Mesodermal cell (in vitro differentiated cells): ENCODE measurements around the gene CACNA2D2.

Experiments
- H3K27ac ChIP-seq: 2 replicates; pipeline ENCODE4 v1.7.0; 2013; ENCODE audit warnings: mild to moderate bottlenecking, low read depth, low read length, moderate library complexity; ENCODE audit not compliant: severe bottlenecking
- H3K36me3 ChIP-seq: 2 replicates; pipeline ENCODE4 v1.7.1; 2013; ENCODE audit warnings: mild to moderate bottlenecking, low read length, moderate library complexity; ENCODE audit not compliant: control insufficient read depth, insufficient read depth
- H3K4me1 ChIP-seq: one replicate; pipeline ENCODE4 v1.7.1; 2013; ENCODE audit warnings: mild to moderate bottlenecking, low read length; ENCODE audit not compliant: insufficient read depth, control insufficient read depth, poor library complexity, severe bottlenecking
- H3K4me3 ChIP-seq: 2 replicates; pipeline ENCODE4 v1.7.0; 2013; ENCODE audit warnings: low read length, control low read depth, mild to moderate bottlenecking; ENCODE audit not compliant: insufficient read depth, poor library complexity, severe bottlenecking; ENCODE audit errors: extremely low read depth
- H3K9me3 ChIP-seq: 2 replicates; pipeline ENCODE4 v1.7.1; 2013; ENCODE audit warnings: mild to moderate bottlenecking, low read length, moderate library complexity; ENCODE audit not compliant: control insufficient read depth
- WGBS, 2 experiments: methylation state at CpG; one replicate each; pipeline ENCODE4 v1.1.5; 2013; ENCODE audit warnings: missing lambda C conversion rate in 2 of 2; ENCODE audit not compliant: insufficient coverage in 2 of 2; 5-methylcytosine and 5-hydroxymethylcytosine counted together

Gene CACNA2D2

DNA sequence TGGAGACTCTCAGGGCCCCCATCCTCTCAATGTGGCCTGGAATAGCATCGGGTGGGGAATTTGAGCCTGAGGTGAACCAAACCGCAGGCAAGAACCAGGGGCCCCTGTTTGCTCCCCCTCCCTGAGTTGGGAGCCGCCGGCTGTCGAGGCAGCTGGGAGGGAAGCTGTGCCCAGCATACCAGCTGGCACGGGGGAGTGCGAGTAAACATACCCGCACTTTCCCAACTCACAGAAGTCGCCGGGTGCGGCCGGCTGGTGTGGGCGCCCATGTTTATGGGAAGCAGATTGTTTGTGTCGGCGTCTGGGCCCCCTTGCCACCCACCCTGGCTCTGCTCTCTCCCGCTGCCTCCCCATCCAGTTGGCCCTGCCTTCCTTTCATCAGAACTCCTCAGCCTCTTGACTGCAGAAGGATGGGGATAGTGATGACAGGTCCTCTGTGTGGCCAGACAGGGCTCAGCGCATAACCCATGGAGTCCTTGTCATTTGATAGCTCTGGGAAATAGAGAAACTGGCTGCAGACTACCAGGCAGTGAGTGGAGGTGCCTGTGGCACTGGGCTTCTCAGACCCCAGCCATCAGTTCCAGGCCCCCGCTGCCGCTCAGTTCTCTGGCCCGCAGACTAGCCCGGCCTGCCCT, 60.4 kb downstream of the CACNA2D2 start:
- Histone ChIP-seq H3K36me3 (no peaks in the 10 kb centered on the region), H3K4me1 (peaks cover 5% of the 10 kb centered on the region), H3K9me3 (no peaks in the 10 kb centered on the region), H3K27ac (no peak overlapping the region), H3K4me3 (no peak overlapping the region)
- WGBS, 2 experiments: 94 to 96% methylated on average over 13 to 20 of the region's 21 CpGs

DNA sequence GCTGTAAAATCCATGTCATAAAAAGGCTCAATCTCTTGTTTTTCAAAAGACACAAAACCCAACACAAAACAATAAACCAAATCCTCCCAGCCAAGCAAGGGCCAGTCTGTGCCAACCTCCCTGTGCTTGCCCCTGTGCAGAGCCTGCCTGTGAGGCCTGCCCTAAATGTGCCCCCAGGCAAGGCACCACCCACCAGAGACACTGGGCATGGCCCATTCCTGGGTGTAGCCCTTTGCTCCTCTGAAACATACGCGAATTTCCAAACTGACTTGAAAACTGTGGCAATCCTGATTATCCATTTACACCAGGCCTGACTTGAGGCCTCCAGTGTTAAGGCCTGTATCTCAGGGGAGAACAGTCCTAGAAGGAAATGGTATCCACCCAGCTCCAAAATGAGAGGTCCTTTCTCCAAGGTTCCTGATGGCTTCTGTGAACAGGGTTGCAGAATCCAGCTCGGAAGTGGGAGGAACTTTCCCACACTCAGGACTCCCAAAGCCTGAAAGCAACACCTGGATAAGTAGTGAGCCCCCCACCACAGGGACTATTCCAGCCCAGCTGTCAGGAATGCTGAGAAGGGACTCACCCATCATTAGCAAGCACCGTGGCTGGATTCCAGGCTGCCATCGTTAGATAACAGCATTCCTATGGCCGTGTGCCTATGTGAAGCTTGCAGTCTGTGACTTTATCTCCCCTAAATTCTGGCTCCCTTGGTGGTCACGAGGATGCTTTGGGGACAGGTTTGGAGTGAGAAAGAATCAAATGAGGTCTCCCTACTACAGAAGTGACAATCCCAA, 61.8 kb downstream of the CACNA2D2 start:
- Histone ChIP-seq H3K36me3 (no peaks in the 10 kb centered on the region), H3K9me3 (no peaks in the 10 kb centered on the region), H3K4me1 (peaks cover 5% of the 10 kb centered on the region), H3K27ac (no peak overlapping the region), H3K4me3 (no peak overlapping the region)
- WGBS, 2 experiments: 74 to 86% methylated on average over 6 to 7 of the region's 7 CpGs

DNA sequence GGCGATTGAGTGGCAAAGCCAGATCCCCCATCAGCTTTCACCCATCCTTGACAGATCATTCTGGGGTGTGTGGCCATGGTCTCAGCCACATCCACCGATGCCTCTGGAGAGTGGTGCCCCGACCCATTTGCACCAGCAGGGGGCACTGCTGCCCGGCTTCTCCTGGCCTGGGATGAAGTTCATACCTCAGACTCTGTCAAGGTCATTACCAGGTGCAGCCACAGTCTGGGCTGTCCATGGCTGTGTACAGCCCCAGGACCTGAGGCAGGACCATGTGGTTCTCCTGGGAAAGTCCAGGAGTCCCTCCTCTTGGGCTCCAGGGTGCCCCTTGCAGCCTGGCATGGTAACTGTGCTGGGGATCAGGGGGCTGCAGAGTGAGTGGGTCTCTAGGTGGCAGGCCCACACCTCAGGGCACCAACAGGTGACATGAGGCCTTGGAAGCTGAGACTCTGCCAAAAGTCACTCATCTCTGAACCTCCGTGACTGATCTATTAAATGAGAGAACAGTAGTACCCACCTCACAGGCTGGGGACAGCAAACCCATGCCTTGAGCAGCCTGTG, 67.2 kb downstream of the CACNA2D2 start:
- Histone ChIP-seq H3K36me3 (no peaks in the 10 kb centered on the region), H3K27ac (no peak overlapping the region), H3K4me3 (no peak overlapping the region), H3K9me3 (no peaks in the 10 kb centered on the region), H3K4me1 (no peaks in the 10 kb centered on the region)
- WGBS, 2 experiments: 11 to 15% methylated on average over 5 of the region's 5 CpGs

DNA sequence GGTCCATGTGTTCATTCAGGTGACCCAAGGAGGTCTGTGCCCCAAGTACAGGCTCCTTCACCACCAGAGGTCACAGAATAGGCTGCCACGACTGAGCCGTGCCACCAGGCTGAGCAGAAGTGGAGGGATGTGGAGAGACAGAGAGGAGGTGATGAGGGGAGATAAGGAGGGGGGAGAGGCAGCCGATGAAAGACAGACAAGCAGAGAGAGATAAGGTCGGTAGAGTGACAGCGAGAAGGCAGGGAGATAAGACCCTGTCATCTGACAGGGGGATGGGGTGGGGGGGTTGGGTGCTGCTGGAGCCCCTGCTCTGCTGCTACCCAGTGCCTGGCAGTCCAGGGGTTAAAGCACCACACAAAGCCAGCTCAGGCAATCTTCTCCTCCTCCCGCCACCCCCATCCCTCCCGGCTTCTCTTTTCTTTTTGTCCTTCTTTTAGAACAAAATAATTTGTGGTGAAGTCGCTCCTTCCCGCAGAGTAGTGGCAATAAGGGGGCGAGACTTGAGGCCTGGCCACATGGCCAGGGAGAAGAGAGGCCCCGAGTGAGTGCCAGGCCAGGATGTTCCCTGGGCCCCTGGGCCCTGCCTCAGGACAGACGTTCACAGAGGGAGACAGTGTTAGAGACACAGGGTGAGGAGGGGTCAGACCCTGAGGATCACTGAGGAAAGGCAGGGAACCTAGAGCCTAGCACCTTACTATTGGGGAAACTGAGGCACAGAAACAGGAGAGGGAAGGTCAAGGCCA, 67.9 kb downstream of the CACNA2D2 start:
- Histone ChIP-seq H3K4me3 (no peak overlapping the region), H3K9me3 (no peaks in the 10 kb centered on the region), H3K4me1 (no peaks in the 10 kb centered on the region), H3K27ac (no peak overlapping the region), H3K36me3 (no peaks in the 10 kb centered on the region)
- 25 to 30% methylated on average over 5 to 7 of the region's 12 CpGs for WGBS, 2 experiments

DNA sequence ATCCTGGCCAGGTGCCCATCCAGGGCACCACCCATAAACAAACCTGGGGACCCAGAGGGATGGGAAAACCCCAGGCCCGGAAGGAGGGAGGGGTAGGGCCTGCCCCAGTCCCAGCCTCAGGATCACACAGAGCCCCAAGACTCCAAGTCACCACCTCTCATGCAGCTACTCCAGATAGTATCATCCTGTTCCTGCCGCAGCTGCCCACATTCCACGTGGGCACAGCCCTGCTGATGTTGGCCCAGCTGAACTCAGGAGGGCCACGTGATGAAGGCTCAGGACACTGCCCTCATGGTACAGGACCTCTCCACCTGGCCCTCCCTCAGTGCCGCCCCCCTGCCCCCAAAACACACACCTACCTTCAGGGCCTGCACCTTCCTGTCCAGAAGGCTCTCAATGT, 69.5 kb downstream of the CACNA2D2 start:
- H3K4me3 ChIP-seq: no peak overlapping the region
- H3K9me3 ChIP-seq: no peaks in the 10 kb centered on the region
- WGBS, 2 experiments: 94 to 97% methylated on average over 4 to 5 of the region's 5 CpGs
- H3K36me3 ChIP-seq: no peaks in the 10 kb centered on the region
- H3K27ac ChIP-seq: no peak overlapping the region
- no peaks in the 10 kb centered on the region for H3K4me1 ChIP-seq

DNA sequence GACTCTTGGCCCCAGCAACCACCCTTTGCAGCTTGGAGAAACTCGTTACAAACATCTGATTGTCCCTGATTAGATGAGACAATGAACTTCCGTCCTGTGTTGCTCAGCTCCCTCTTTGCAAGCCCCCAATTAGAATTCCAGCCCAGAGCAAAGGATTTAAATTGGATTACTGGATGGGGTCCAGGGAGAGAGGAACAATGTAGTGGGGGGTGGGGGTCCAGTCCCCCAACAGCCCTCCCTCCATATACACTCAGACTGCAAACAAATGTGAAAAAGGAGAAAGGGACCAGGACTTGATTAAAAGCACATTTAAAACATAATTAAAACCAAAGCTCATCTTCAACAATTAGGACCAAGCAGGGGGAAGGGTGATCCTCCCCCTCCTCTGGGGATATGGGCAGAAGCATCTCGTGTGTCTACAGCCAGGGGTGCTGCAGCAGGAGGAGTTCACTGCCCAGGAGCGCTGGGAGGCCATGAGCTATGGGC, 72.4 kb downstream of the CACNA2D2 start:
- no peaks in the 10 kb centered on the region for H3K36me3 ChIP-seq
- 82 to 83% methylated on average over 3 of the region's 4 CpGs for WGBS, 2 experiments
- H3K4me1 ChIP-seq: no peaks in the 10 kb centered on the region
- H3K4me3 ChIP-seq: no peak overlapping the region
- H3K9me3 ChIP-seq: no peaks in the 10 kb centered on the region
- H3K27ac ChIP-seq: no peak overlapping the region

DNA sequence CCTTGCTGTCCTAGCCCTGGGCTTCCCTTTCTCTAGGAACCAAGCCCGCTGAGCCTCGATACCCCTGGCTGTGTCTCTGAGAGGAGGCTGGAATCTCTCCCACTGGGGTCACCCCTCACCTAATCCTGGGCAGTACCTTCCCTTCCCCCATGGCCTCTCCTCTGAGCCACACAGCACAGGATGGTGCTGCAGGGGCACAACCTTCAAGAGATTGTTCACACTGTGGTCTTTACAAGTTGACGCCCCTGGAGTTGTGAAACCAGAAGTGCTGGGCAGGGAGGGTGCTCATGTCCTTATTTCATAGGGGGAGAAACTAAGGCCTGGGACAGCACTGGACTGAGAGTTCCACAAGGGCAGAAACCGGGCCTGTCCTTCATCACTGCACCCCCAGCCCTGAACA, 73.2 kb downstream of the CACNA2D2 start:
- H3K27ac ChIP-seq: no peak overlapping the region

DNA sequence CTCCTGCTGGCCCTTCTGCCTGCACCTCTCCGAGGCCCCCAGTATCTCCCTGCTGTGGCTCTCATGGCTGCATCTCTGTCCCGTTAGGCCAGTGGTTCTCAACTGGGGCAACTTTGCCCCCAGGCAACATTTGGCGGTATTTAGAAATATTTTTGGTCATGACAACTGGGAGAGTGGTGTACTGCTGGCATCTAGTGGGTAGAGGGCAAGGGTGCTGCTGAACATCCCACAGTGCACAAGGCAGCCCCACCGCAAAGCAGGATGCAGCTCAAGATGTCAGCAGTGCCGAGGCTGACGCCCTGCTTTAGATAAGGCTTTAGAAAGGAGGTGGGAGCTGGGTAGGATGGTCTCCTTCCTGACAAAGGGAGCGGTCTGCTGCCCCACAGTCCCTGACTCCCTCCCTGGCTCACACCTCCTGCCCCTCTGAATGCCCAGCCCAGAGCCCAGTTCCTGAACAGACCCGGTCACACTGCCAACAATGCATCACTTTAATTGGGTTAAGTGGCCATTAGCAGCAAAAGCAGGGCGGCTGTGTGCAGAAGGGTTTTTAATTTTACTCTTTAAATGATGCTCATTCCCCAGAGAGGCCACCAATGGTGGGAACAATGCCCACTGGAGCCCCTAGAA, 75.3 kb downstream of the CACNA2D2 start:
- Histone ChIP-seq H3K36me3 (no peaks in the 10 kb centered on the region), H3K4me1 (no peaks in the 10 kb centered on the region)
- whole genome bisulfite sequencing, 2 experiments: 88 to 91% methylated on average over 5 to 7 of the region's 9 CpGs

More for the DNA sequence above, 73.2 kb downstream of the CACNA2D2 start:
- Histone ChIP-seq H3K9me3 (no peaks in the 10 kb centered on the region), H3K4me3 (no peak overlapping the region), H3K4me1 (no peaks in the 10 kb centered on the region), H3K36me3 (no peaks in the 10 kb centered on the region)
- WGBS, 2 experiments: 95 to 100% methylated on average over 3 of the region's 4 CpGs

DNA sequence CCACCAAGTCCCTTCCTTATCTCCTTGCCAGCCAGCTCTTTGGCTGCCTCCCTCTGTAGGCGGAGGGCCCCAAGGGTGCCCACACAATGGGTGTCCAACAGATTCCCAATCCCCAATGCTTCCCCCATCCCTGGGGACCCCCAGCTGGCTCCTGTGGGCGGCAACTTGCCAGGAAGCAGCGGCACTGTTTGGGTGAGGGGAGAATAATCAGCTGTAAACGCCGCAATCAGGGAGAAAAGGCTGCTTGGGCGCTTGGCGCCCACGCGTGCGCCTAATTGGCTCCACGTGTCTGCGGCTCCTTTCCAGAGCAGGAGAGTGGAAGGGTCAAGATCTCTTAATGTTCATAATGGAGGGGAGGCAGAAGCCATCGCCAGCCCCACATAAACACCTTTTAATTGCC, 76.2 kb downstream of the CACNA2D2 start:
- no peak overlapping the region for H3K27ac ChIP-seq
- no peaks in the 10 kb centered on the region for H3K9me3 ChIP-seq
- 91 to 99% methylated on average over 9 to 11 of the region's 13 CpGs for WGBS, 2 experiments
- no peak overlapping the region for H3K4me3 ChIP-seq
- no peaks in the 10 kb centered on the region for H3K4me1 ChIP-seq
- H3K36me3 ChIP-seq: no peaks in the 10 kb centered on the region

More for the DNA sequence above, 75.3 kb downstream of the CACNA2D2 start:
- Histone ChIP-seq H3K27ac (no peak overlapping the region), H3K9me3 (no peaks in the 10 kb centered on the region), H3K4me3 (no peak overlapping the region)

DNA sequence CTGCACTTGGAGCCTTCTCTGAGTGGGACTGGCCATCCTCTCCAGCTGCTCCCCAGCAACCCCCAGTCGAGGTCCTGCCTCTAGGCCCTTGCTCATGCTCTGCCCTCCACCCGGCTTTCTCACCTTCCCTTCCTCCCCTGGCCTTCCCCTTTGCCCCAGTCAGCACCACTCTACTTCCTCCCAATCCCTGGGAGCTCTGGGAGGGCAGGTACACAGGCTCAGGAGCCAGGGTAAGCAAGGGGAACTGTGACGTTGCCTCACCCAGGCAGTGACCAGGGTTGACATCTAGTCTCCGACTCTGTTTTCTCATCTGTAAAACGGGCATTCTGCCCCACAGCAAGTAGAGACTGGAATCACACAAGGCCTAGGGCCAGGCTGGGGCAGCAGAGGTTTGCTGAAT, 77.5 kb downstream of the CACNA2D2 start:
- H3K4me3 ChIP-seq: no peak overlapping the region
- no peaks in the 10 kb centered on the region for H3K36me3 ChIP-seq
- WGBS, 2 experiments: 76 to 81% methylated on average over 5 of the region's 5 CpGs
- no peaks in the 10 kb centered on the region for H3K9me3 ChIP-seq
- H3K27ac ChIP-seq: no peak overlapping the region
- no peaks in the 10 kb centered on the region for H3K4me1 ChIP-seq
